OCI-LY1 (cell line): ENCODE measurements around the gene PTPRM.

Experiments used
- H2AFZ ChIP-seq: fragments of 200-600 bp; sonication (generic), shearing (Covaris generic); 2 replicates; pipeline ENCODE4 v1.6.0; 2014; ENCODE audit warnings: antibody characterized with exemption, mild to moderate bottlenecking, low read length
- H3F3A ChIP-seq: fragments of 200-600 bp; sonication (generic), shearing (Covaris generic); 2 replicates; pipeline ENCODE4 v1.6.0; 2014; ENCODE audit warnings: mild to moderate bottlenecking, antibody characterized with exemption, low read length, moderate library complexity; ENCODE audit not compliant: insufficient read depth
- H3K27ac ChIP-seq: fragments of 200-600 bp; sonication (generic); 2 replicates; pipeline ENCODE4 v1.5.1; 2014; ENCODE audit warnings: low read length, mixed run types, mild to moderate bottlenecking, low read depth; ENCODE audit not compliant: poor library complexity, severe bottlenecking
- H3K27me3 ChIP-seq: fragments of 200-600 bp; sonication (generic); 2 replicates; pipeline ENCODE4 v1.6.0; 2014; ENCODE audit warnings: antibody characterized with exemption, mild to moderate bottlenecking, low read length, moderate library complexity; ENCODE audit not compliant: insufficient read depth
- H3K36me3 ChIP-seq: fragments of 200-600 bp; sonication (generic); 2 replicates; pipeline ENCODE4 v1.6.1; 2014; ENCODE audit warnings: mild to moderate bottlenecking, antibody characterized with exemption, low read length, moderate library complexity, mixed read lengths; ENCODE audit not compliant: insufficient read depth
- H3K4me1 ChIP-seq: fragments of 200-600 bp; sonication (generic); 2 replicates; pipeline ENCODE4 v1.5.1; 2014; ENCODE audit warnings: mild to moderate bottlenecking, low read length, moderate library complexity; ENCODE audit not compliant: insufficient read depth, severe bottlenecking
- H3K4me2 ChIP-seq: fragments of 200-600 bp; sonication (generic), shearing (Covaris generic); 2 replicates; pipeline ENCODE4 v1.6.1; 2014; ENCODE audit warnings: low read length
- H3K4me3 ChIP-seq: fragments of 200-600 bp; sonication (generic); 2 replicates; pipeline ENCODE4 v1.5.1; 2014; ENCODE audit warnings: low read length, low read depth, mild to moderate bottlenecking, mixed read lengths; ENCODE audit not compliant: poor library complexity, severe bottlenecking
- H3K79me2 ChIP-seq: fragments of 200-600 bp; shearing (Covaris generic); 2 replicates; pipeline ENCODE4 v1.6.1; 2016; ENCODE audit warnings: mixed run types, low read length, mixed read lengths; ENCODE audit not compliant: insufficient read depth
- H3K9ac ChIP-seq: fragments of 200-600 bp; sonication (generic), shearing (Covaris generic); 2 replicates; pipeline ENCODE4 v1.6.1; 2014; ENCODE audit warnings: mild to moderate bottlenecking, low read length, mixed read lengths
- H3K9me2 ChIP-seq: fragments of 200-600 bp; sonication (generic), shearing (Covaris generic); 2 replicates; pipeline ENCODE4 v1.6.1; 2014; ENCODE audit warnings: low read depth, mild to moderate bottlenecking, low read length, mixed read lengths
- H3K9me3 ChIP-seq: fragments of 200-600 bp; shearing (Covaris generic); 2 replicates; pipeline ENCODE4 v1.6.1; 2014; ENCODE audit warnings: low read length, mixed read lengths
- H4K20me1 ChIP-seq: fragments of 200-600 bp; sonication (generic), shearing (Covaris generic); 2 replicates; pipeline ENCODE4 v1.6.0; 2016; ENCODE audit warnings: mild to moderate bottlenecking, low read length; ENCODE audit not compliant: insufficient read depth
- CTCF ChIP-seq: fragments of 200-600 bp; sonication (generic), shearing (Covaris generic); IDR thresholded peaks from 2 replicates; pipeline ENCODE4 v1.5.1; 2017; ENCODE audit warnings: mild to moderate bottlenecking, antibody characterized with exemption, low read length, moderate library complexity, mixed read lengths
- EZH2 ChIP-seq: fragments of 200-600 bp; sonication (generic), shearing (Covaris generic); IDR thresholded peaks from 2 replicates; pipeline ENCODE4 v1.8.0; 2017; ENCODE audit warnings: borderline replicate concordance, mixed run types, mild to moderate bottlenecking, antibody characterized with exemption, low read length, moderate library complexity, mixed read lengths

PTPRM gene

GRCh38 chr18:8380926-8381325, 813.8 kb downstream of the PTPRM start:
- Histone ChIP-seq H3F3A (no peaks in the 10 kb centered on the region), H3K27ac (no peak overlapping the region), H3K27me3 (no peaks in the 10 kb centered on the region), H3K4me2 (no peak overlapping the region), H3K4me1 (no peaks in the 10 kb centered on the region), H3K9me3 (no peaks in the 10 kb centered on the region), H4K20me1 (no peaks in the 10 kb centered on the region), H2AFZ (no peak overlapping the region), H3K9me2 (no peaks in the 10 kb centered on the region), H3K79me2 (no peaks in the 10 kb centered on the region), H3K36me3 (no peaks in the 10 kb centered on the region), H3K4me3 (no peak overlapping the region), H3K9ac (no peak overlapping the region)
- TF ChIP-seq CTCF (no peak), EZH2 (no peak)

GRCh38 chr18:8381821-8382459, 814.8 kb downstream of the PTPRM start:
- Histone ChIP-seq H3K9me2 (no peaks in the 10 kb centered on the region), H3K4me2 (no peak overlapping the region), H3K36me3 (no peaks in the 10 kb centered on the region), H3K27me3 (no peaks in the 10 kb centered on the region), H3K9ac (no peak overlapping the region), H3F3A (no peaks in the 10 kb centered on the region), H3K9me3 (no peaks in the 10 kb centered on the region), H3K27ac (no peak overlapping the region), H3K4me1 (no peaks in the 10 kb centered on the region), H3K79me2 (no peaks in the 10 kb centered on the region), H3K4me3 (no peak overlapping the region), H4K20me1 (no peaks in the 10 kb centered on the region), H2AFZ (no peak overlapping the region)
- TF ChIP-seq EZH2 (no peak), CTCF (no peak)

- H3K4me3 ChIP-seq, result no peak overlapping the region
- TF ChIP-seq CTCF (no peak), EZH2 (no peak)
Observed at GRCh38 chr18:8385400-8385799, 818.3 kb downstream of the PTPRM start.

More at GRCh38 chr18:8385400-8385799, 818.3 kb downstream of the PTPRM start:
- Histone ChIP-seq H3K36me3 (no peaks in the 10 kb centered on the region), H4K20me1 (no peaks in the 10 kb centered on the region), H3K9me2 (no peaks in the 10 kb centered on the region), H2AFZ (no peak overlapping the region), H3F3A (no peaks in the 10 kb centered on the region), H3K4me1 (no peaks in the 10 kb centered on the region), H3K4me2 (no peak overlapping the region), H3K9ac (no peak overlapping the region), H3K27ac (no peak overlapping the region), H3K9me3 (no peaks in the 10 kb centered on the region), H3K27me3 (no peaks in the 10 kb centered on the region), H3K79me2 (no peaks in the 10 kb centered on the region)
